Measurements from ENCODE around the gene AIF1.

AIF1 gene

DNA sequence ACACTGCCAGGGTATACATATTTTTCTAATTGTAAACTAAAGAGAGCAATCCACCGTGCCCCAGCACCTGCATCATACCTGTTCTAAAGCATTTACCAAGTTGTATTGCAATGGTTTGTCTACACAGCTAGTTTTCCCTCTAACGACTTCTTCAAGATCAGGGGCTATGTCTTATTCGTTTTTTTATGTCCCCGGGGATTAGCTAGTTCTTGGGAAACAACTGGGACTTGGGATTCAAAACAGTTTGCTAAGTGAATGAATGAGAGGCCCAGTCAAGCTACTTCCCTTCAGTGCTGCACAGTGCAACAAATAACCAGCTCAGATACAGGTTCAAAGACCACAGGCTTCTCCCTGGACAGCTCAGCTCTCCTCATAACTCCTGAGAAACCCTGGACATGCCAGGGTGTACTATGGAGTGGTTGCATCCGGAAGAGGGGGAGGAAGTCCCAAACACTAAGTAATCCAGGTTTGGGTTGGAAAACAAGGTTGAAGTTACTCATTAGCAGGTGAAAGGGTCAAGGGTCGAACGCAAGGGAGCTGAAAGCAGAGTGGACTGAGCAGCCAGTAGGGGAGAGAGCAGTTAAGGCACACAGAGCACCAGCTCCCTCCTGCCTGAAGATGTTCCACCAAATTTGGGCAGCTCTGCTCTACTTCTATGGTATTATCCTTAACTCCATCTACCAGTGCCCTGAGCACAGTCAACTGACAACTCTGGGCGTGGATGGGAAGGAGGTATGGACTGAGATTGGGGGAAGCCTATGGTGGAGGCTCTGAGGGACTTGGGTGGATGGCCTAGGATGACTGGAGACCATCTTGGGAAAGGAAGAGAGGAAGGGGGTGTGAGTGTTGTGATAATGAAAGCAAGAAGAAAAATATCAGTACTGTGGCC lies 40.6 kb downstream of the AIF1 start, which contains the start of gene APOM:
Gene APOM, plus strand, starts transcription at position 546 of the 889 bp plus-strand sequence. Its CDS starts 73 bp downstream, at position 619.
- peaks cover 10% of the 10 kb centered on the region for H3K36me3 ChIP-seq (ENCODE audit: control insufficient read depth, insufficient read depth, low read length, severe bottlenecking)

DNA sequence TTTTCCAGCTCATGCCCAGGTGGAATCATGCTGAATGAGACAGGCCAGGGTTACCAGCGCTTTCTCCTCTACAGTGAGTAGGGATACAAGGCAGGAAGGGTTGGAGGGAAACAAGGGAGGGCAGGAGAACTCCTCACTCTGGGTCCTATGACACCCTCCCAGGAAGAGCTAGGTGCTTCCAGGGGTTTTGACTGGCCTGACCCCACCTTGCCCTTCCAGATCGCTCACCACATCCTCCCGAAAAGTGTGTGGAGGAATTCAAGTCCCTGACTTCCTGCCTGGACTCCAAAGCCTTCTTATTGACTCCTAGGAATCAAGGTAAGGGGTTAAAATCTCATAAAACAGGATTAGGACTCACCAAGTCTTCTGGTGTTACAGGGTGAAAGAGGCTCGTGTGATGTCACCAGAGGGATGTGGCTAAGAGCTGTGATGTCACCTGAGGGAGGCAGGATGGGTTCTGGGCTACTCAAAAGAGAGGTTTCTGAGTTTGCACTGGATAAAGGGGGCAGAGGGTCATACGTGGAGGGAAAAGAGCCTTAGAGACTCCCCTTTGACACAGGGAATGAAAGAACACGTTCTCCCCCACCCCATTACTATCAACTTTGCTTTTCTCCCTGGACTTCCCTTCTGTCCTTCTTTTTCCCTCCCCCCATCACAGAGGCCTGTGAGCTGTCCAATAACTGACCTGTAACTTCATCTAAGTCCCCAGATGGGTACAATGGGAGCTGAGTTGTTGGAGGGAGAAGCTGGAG lies 42.5 kb downstream of the AIF1 start:
- Histone ChIP-seq H3K27me3 (replicated peaks; ENCODE audit: control insufficient read depth, insufficient read depth, low read length) (no peaks in the 10 kb centered on the region), H3K4me3 (ENCODE audit: low read length) (no peak overlapping the region), H3K9ac (ENCODE audit: low read length) (no peak overlapping the region), H3K4me1 (ENCODE audit: control insufficient read depth, insufficient read depth, low read length) (peaks cover 31% of the 10 kb centered on the region), H3K9me3 (ENCODE audit: control insufficient read depth, low read length) (no peaks in the 10 kb centered on the region), H3K36me3 (ENCODE audit: control insufficient read depth, insufficient read depth, low read length, severe bottlenecking) (peaks cover 20% of the 10 kb centered on the region)
- no peak for DNase-seq (ENCODE audit: low read depth)

More for the DNA sequence above, 40.6 kb downstream of the AIF1 start, which contains the start of gene APOM:
- no peak within 1 kb of the TSS for H3K4me3 ChIP-seq (ENCODE audit: low read length)
- H3K27me3 ChIP-seq (replicated peaks; ENCODE audit: control insufficient read depth, insufficient read depth, low read length) = no peaks in the 10 kb centered on the region
- H3K4me1 ChIP-seq (ENCODE audit: control insufficient read depth, insufficient read depth, low read length) = peaks cover 34% of the 10 kb centered on the region
- H3K9ac ChIP-seq (ENCODE audit: low read length) = no peak within 1 kb of the TSS
- no peaks in the 10 kb centered on the region for H3K9me3 ChIP-seq (ENCODE audit: control insufficient read depth, low read length)
- DNase-seq (ENCODE audit: low read depth) = no peak

DNA sequence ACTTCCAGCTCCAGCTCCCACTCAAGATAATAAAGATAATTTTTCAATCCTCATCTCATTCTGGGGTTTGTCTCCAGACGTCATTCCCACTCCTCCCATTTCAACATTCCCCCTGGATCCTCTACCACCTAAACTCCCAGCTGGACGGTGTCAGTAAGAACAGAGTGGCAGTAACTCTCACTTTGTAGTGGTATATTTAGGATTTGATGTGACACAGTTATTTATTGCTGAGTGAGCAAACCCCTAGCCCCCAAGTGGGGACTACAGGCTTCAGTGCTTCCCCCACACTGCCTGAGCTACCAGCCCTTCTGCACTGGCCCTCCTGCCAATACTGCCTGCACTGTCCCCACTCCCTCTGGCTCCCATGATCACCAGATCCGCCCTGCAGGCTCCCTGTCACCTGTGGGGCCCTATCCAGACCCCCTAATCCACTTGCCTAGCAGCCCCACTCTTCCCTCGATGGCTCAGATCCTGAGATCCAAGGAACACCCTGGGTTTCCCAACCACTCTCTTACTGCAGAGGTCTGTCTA lies 43.2 kb downstream of the AIF1 start:
- H3K27me3 ChIP-seq (replicated peaks; ENCODE audit: control insufficient read depth, insufficient read depth, low read length) = no peaks in the 10 kb centered on the region
- no peak overlapping the region for H3K9ac ChIP-seq (ENCODE audit: low read length)
- peaks cover 20% of the 10 kb centered on the region for H3K36me3 ChIP-seq (ENCODE audit: control insufficient read depth, insufficient read depth, low read length, severe bottlenecking)
- no peak for DNase-seq (ENCODE audit: low read depth)
- no peak overlapping the region for H3K4me3 ChIP-seq (ENCODE audit: low read length)
- H3K9me3 ChIP-seq (ENCODE audit: control insufficient read depth, low read length) = no peaks in the 10 kb centered on the region
- H3K4me1 ChIP-seq (ENCODE audit: control insufficient read depth, insufficient read depth, low read length) = peaks cover 36% of the 10 kb centered on the region

GRCh38 chr6:31658983-31659648 lies 44.1 kb downstream of the AIF1 start:
- H3K9me3 ChIP-seq (ENCODE audit: control insufficient read depth, low read length) = no peaks in the 10 kb centered on the region
- peaks cover 20% of the 10 kb centered on the region for H3K36me3 ChIP-seq (ENCODE audit: control insufficient read depth, insufficient read depth, low read length, severe bottlenecking)
- peak overlapping the region; percentile 97 for H3K9ac ChIP-seq (ENCODE audit: low read length)
- no peaks in the 10 kb centered on the region for H3K27me3 ChIP-seq (replicated peaks; ENCODE audit: control insufficient read depth, insufficient read depth, low read length)
- no peak for DNase-seq (ENCODE audit: low read depth)
- H3K4me3 ChIP-seq (ENCODE audit: low read length) = peak overlapping the region; percentile 98
- peaks cover 39% of the 10 kb centered on the region for H3K4me1 ChIP-seq (ENCODE audit: control insufficient read depth, insufficient read depth, low read length)

DNA sequence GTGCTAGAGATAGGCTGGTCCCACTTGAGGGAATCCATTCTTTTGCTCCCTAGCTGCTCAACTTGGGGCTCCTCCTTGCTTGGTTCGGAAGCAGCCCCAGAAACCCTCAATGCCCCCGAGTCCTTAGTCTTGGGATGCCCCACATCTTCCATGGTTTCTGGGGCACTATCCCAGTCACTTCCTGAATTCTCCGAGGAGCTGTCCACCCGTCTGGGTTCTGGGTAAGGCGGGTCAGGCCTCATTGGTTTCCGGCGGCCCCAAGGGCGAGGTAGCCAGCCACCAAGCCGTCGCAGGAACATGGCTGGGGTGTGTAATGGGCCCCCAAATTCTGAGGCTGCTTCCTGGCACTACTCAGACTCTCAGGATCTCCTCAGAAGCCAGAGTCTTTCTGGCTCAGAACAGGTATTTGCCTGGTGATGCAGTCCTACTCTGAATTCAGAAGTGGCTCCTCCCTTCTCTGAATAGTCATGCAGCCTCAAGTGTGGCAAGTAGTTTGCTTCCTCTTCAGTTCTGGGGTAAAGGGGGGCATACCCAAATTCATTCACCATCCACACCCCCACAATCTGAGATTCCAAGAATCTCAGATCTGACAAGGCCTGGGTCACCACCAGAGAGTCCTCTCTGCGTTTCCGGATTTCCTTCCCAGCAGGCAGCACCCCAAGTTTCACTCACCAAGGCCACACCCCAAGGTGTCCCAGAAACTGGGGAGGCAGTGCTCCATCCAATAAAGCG lies 44.8 kb downstream of the AIF1 start:
- peak overlapping the region; percentile 98 for H3K4me3 ChIP-seq (ENCODE audit: low read length)
- H3K4me1 ChIP-seq (ENCODE audit: control insufficient read depth, insufficient read depth, low read length) = peaks cover 44% of the 10 kb centered on the region
- no peaks in the 10 kb centered on the region for H3K27me3 ChIP-seq (replicated peaks; ENCODE audit: control insufficient read depth, insufficient read depth, low read length)
- peak; percentile 50 for DNase-seq (ENCODE audit: low read depth)
- peak overlapping the region; percentile 97 for H3K9ac ChIP-seq (ENCODE audit: low read length)
- H3K36me3 ChIP-seq (ENCODE audit: control insufficient read depth, insufficient read depth, low read length, severe bottlenecking) = peaks cover 20% of the 10 kb centered on the region
- H3K9me3 ChIP-seq (ENCODE audit: control insufficient read depth, low read length) = no peaks in the 10 kb centered on the region

DNA sequence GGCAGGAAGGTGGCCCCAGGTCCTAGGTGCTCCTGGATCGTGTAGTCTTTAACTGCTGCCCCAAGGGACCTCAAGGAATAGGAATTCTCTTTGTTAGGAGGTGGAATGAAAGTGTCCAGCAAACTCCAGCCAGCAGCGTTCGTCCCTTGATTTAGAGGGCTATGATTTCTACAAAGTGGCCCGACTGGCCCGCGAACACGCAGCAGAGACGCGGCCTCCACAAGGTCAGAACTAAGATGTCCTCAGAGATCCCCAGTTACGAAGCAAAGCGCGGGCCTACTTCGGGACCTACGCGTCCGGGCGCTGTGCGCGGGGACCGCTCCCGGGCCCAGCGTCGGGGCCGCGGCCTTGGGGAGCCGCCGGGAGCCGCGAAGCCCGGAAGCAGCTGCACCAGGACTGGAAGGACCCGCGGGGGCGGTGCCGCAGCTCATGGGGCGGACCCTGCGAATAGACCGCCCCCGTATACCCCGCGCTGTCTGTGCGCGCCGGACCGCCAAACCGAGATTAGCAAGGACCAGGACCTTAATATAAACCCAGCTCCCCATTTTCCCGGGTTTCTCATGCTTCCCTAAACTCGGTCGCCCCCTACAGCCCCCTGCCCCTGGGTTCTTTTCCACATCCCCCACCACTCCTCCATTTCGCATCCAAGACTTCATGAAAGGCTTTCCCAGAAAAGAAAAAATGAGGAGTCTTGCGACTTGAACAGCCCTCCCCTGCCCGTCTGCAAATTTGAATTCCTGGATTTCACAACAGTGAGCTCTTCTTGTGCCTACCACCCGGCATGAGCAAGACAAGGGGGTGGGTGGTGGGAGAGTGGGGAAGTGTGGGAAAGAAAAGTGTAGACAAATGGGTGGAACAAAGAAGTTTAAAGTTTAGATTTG lies 45.6 kb downstream of the AIF1 start, which contains the start of gene C6orf47:
Gene C6orf47, minus strand, starts transcription at position 398 of the 881 bp plus-strand sequence. CDS start 831 bp downstream, outside the sequence.
- Histone ChIP-seq H3K9me3 (ENCODE audit: control insufficient read depth, low read length) (no peaks in the 10 kb centered on the region), H3K36me3 (ENCODE audit: control insufficient read depth, insufficient read depth, low read length, severe bottlenecking) (peaks cover 20% of the 10 kb centered on the region), H3K4me3 (ENCODE audit: low read length) (peak within 1 kb of the TSS; percentile 98), H3K9ac (ENCODE audit: low read length) (peak within 1 kb of the TSS; percentile 97), H3K27me3 (replicated peaks; ENCODE audit: control insufficient read depth, insufficient read depth, low read length) (no peaks in the 10 kb centered on the region), H3K4me1 (ENCODE audit: control insufficient read depth, insufficient read depth, low read length) (peaks cover 44% of the 10 kb centered on the region)
- peak; percentile 93 for DNase-seq (ENCODE audit: low read depth)

DNA sequence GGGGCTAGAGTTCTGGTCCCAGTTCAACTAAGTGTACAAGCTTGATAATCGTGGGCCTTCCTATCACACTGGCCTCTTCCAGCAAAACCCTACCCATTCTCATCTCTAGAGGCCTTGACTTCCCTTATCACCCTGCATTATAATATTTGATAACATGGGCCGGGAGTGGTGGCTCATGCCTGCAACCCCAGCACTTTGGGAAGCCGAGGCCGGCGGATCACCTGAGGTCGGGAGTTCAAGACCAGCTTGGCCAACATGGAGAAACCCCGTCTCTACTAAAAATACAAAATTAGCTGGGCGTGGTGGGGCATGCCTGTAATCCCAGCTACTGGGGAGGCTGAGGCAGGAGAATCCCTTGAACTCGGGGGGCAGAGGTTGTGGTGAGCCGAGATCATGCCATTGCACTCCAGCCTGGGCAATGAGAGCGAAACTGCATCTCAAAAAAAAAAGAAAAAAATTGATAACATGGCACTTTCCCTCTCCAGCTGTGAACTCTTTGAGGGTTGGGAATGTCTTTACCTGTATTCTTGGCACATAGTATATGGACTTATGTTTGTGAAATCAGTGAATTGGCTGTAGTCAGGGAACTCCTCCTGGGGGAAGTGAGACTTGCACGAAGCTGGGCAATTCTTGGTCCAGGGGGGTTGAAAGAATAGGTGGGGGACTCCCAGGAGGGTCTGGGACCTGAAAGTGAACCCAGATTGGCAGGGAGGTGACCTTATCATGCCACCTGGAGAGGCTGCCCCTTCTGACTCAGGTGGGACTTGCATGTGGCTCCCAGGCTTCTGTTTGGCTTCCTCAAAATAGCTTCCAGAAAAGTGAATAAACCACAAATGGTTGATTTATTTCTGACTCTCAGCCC lies 46.5 kb downstream of the AIF1 start:
- no peak for DNase-seq (ENCODE audit: low read depth)
- Histone ChIP-seq H3K4me3 (ENCODE audit: low read length) (peak overlapping the region; percentile 98), H3K36me3 (ENCODE audit: control insufficient read depth, insufficient read depth, low read length, severe bottlenecking) (peaks cover 17% of the 10 kb centered on the region), H3K27me3 (replicated peaks; ENCODE audit: control insufficient read depth, insufficient read depth, low read length) (no peaks in the 10 kb centered on the region), H3K9me3 (ENCODE audit: control insufficient read depth, low read length) (no peaks in the 10 kb centered on the region), H3K4me1 (ENCODE audit: control insufficient read depth, insufficient read depth, low read length) (peaks cover 44% of the 10 kb centered on the region), H3K9ac (ENCODE audit: low read length) (peak overlapping the region; percentile 97)

DNA sequence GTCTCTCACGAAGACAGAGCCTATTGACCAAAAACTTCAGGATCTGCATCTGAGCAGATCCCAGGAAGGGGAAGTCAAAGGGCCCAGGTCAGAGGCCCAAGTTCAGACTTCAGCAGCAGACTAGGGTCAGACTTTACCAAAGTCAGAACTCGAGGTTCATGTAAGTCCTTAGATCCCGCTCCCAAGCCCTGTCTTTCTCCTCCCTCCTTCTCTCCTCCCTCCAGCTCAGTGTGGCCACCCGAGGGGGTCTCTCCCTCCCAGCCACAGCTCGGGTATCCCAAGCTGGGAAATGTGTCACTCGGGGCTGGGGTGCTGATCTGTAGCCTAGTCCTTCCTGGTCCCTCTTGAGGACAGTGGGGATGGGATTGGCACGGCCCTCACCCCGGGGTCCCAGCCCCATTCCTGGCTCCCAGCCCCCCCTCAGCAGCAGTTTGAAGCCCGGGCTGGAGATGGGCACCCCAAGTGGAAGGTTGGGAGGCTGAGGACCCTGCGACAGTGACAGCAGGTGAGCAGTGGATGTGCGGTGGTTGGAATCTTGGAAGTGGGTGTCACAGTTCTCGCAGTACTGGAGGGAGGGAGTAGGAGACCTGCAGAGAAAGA lies 47.2 kb downstream of the AIF1 start:
- Histone ChIP-seq H3K9ac (ENCODE audit: low read length) (no peak overlapping the region), H3K9me3 (ENCODE audit: control insufficient read depth, low read length) (no peaks in the 10 kb centered on the region), H3K4me1 (ENCODE audit: control insufficient read depth, insufficient read depth, low read length) (peaks cover 50% of the 10 kb centered on the region), H3K4me3 (ENCODE audit: low read length) (no peak overlapping the region), H3K27me3 (replicated peaks; ENCODE audit: control insufficient read depth, insufficient read depth, low read length) (no peaks in the 10 kb centered on the region), H3K36me3 (ENCODE audit: control insufficient read depth, insufficient read depth, low read length, severe bottlenecking) (peaks cover 18% of the 10 kb centered on the region)
- DNase-seq (ENCODE audit: low read depth) = no peak
